ENCODE data around the gene COL21A1.
"Not testable (repeated sequence)": the region's sequence is repeated elsewhere in the genome, so short reads cannot be mapped to it uniquely, and the experiment has no call there.

Gene COL21A1

DNA sequence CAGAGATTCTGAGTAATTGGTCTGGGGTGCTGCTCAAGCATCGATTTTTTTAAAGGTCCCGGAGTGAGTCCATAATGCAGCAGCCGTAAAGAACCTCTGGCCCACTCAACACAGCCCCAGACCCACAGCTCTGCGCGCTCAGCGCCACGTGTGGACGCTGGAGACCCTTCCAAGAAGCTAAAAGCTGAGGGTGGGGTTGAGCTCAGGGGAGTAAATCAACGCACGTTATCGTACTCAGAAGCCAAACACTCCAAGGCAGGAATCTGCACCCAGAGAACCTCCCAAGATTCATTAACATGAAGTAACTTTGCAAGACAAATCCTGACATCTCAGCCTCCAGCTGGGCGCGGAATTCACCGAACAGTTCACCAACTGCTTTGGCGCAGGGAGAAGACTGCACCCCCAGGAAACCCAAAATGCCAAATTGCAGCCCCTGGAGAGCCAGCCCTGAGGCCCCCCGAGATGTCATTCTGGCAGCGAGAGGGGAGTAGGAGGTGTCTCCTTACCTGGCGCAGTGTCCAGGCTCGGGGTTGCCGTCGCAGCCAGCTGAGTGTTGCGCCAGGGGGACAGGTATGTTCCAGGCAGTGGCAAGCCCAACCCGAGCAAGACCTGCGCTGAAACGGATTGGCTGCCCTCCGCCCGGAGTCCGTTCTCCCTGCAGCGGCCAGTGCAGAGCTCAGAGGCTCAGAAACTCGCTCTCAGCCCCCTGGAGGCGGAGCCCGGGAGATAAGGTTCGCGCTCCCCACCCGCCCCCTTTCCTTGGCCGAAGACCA is at the start of gene COL21A1:
TSS of gene COL21A1 (minus strand) at position 700 of the 773 bp plus-strand sequence. CDS start 64,962 bp downstream, outside the sequence.
- DNase-seq = peak in 19 of 51 donors; percentile 1 to 39 (median 11)

DNA sequence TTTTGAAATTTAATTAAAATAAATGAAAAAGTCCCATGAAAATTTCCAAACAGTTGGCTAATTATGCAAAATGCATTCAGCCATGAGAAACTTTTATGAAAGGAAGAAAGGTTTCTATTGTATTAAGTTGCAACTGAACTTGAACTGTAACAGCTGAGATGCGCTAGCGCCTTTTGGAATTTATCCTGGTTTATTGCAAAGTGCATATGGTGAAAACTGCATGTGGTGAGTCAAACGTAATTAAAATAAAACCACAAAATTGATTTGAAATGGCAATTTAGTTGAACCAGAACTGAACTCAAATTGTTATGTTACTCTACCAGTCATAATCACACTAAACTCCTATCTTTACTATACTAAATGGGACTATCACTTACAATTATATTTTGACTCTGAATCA is 46.4 kb upstream of the COL21A1 start:
- no peak for DNase-seq

DNA sequence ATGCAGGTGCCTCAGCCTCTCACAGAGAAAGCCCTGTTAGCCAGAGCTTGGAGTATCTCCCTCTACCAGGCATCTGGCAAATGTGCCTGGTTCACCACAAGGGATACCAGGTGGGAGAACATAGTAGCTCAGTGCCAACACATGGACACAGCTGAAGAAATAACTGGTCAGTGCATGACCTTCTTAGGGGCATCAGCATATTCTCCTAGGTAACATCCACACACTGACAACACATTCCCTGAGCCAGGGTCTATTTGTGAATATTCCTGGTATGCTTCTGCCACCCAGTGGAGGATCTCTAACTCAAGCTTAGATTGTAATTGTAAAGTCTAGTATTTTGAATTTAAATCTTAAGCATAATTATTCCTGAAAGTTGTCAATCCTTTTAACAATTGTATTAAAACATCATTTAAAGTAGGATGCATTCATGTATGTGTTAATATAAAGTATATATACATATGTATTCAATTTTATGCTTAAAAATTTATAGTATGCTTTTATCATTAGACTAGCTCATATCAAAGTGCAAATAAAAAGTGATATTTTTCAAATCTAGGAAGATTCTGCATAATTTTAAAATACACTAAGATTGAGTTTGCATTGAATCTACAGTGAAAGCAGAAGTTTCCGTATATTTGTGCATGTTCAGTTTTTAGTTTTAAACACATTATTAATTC is 45.3 kb upstream of the COL21A1 start:
- DNase-seq = peak in 13 of 51 donors; percentile 0 to 56 (median 5)

DNA sequence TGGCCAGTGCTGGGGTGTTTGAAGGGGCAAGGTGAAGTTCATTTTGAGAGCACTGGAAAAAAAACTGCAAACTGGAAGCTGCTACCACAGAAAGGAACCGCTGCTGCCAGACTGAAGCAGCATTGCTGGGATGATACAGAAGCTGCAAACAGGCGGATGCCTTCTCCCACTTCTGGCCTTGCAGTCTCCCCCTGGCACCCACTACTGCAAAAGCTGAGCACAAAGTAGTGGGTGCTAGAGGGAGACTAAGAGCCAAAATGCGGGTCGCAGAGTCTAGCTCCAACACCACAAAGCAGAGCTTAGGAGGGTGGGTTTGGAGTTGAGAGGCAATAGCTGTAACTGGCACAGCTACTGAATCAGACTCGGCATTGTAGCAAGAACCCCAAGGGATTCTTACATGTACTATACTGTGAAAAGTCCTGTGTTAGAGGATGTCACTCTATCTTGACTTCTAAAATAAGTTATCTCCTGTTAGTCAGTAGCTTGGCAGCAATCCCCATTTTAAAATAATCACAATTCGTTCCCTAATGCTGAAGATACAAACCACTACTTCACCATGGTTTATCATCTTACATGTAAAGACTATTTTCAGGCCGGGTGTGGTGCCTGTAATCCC is 44.0 kb upstream of the COL21A1 start:
- no peak for DNase-seq

DNA sequence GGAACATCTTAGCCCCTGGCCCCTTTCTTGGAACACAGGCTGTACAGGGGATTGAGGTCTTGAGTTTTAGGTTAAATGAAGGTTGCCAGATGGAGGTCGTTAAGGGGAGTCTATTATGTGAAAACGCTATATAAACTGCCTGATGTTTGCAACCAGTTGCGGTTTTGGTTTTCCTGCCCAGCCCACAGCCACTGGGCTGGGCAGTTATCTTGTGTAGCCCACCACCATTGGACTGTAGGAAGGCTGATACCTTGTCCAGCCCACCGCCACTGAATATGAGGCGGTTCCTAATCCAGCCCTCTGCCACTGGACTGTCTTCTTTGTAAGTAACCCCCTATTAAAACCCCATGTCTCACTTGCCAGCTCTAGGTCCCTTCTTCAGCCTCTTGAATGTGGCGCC is 42.3 kb upstream of the COL21A1 start:
- no peak for DNase-seq

DNA sequence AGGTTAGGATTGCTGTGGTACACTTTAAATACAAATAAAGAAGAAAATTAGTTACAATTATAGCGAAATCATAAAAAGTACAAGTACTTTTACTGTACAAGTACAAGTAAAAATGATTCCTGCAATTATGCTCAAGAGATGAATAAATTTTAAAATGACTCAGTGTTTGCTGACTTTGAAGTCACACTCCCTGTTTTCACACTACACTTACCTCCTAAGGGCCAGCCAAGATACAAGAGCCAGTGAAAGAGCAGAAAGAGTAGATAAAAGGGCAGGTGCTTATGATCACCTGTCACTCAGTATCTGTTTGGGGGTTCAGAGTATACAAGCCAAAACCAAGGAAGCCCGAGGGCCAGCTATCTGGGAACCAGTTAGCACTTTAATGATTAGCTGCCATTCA is 41.0 kb upstream of the COL21A1 start:
- no peak for DNase-seq

DNA sequence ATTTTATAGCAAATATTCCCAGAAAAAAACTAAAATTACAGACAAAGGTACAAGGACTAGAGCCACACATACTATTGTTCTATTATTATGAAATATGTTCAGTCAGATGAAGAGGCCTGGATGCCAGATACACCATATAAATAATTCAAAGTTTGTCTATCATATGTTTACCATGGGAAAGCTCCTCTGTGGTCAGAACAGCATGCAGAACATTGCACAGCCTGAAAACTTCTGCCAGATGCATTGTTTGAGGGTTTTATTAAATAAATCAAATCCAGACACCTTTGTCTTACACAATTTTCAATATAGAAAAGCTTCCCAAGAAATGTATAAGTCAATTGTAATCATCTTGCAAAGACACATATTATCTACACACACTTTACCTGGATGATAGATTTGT is 35.0 kb upstream of the COL21A1 start:
- no peak for DNase-seq

DNA sequence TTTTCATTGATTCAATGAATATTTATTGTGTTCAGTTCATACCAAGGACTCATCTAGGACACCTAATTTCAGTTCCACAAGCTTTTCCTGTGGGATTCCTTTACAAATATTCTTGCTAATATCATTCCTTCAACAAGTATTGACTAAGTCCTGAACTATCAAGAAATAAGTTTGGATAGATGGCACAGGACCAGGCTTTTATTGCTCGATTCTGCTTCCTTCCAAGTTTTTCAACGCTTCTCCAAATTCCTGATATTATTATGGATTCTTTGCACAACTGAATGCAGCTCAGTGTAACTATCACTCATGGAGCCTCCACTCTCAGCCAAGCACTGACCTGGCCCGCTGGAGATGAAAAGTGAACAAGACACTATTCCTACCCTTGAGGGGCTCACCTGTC is 32.7 kb upstream of the COL21A1 start:
- DNase-seq = no peak

DNA sequence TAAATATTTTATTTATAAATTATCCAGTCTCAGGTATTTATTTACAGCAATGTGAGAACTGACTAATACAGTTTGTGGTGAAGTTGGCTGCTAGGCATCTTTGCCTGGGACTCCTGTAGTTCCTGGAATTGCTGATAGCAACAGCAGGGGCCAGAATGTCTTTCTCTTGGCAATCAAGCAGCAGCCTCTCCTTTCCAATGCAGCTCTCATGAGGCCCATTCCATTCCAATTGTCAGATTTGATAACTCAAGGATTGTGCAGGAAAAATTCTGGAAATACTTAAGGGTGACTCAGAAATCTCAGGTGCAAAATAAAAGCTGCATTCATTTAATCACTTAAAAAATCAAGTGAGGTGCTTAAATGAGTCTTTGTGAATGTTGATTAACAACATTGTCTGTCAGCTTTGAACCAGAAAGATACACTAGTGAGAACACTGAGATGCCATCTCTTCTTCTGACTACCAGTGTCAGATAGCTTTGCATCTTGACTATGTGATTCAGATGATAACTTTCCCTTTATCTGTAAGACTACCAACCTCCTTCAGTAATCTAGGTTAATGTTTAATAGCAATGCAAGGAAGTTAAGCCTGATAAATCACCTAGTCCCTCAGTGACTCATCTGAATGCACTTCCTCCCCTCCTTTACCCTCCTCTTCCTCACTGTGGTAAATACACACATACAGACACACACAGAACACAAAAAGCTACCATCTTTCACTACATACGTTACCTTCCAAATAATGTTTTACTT is 32.1 kb upstream of the COL21A1 start:
- no peak for DNase-seq

DNA sequence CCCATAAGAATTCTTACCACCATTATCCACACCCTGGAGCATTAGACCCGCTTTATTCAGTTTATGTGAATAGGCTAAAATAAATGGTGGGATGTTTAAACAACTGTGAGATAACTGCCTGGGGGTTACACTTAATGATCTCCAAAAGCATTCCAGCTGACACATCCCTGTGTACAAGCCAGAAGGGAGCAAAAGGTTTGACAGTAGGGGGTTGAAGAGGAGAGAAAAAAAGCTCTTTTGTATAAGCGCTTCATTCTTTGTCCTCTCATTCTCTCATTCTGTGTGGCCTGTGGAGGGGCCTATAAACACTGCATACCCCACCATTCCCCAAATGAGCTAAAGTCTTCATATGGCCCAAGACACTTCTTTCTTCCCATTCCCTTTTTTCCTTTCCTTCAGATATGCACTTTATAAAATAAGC is 30.8 kb upstream of the COL21A1 start:
- DNase-seq = no peak

DNA sequence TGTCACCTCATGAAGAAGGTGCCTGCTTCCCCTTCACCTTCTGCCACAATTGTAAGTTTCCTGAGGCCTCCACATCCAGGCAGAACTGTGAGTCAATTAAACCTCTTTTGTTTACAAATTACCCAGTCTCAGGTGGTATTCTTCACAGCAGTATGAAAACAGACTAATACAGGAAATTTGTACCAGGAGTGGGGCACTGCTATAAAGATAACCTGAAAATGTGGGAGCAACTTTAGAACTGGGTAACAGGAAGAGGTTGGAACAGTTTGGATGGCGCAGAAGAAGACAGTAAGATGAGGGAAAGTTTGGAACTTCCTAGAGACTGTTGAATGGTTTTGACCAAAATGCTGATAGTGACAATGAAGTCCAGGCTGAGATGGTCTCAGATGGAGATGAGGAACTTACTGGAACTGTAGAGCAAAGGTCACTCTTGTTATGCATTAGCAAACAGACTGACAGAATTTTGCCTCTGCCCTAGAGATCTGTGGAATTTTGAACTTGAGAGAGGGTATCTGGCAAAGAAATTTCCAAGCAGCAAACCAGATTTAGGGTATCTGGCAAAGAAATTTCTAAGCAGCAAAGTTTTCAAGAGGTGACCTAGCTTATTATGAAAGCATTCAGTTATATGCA is 23.5 kb upstream of the COL21A1 start:
- no peak for DNase-seq

DNA sequence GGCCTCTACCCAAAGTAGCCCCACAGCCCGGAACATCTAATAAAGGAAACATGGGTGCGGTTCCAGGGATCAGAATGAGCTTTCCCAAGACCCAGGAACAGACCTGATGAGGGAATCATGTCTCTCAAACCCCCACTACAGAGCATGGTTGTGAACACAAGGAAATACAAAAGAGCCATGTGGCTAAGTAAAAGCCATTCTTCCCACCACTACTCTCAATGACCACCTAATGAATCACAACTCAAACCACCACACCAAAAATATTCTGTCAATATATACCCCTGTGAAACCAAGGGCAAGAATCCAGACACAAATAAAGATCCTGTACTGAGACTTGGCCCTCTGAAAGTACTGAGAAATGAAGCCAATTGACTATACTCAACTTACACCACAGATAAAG is 20.9 kb upstream of the COL21A1 start:
- DNase-seq = no peak

DNA sequence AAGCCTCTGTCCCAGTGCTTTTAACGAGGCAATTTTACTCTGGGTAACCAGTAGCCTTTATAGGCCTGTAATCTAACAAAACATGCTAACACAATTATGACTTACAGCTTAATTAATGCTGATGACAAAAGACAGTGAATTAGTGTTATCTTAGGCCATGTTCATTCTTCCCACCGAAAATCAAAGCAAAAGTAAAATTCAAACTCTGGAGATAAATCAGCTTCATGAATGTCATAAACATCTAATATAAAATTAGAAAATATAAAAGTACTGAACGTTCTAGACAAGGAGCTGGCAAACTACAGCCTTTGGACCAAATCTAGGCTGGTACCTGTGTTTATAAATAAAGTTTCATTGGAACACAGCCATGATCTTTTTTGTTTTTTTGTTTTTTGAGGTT is 18.6 kb upstream of the COL21A1 start:
- no peak for DNase-seq

DNA sequence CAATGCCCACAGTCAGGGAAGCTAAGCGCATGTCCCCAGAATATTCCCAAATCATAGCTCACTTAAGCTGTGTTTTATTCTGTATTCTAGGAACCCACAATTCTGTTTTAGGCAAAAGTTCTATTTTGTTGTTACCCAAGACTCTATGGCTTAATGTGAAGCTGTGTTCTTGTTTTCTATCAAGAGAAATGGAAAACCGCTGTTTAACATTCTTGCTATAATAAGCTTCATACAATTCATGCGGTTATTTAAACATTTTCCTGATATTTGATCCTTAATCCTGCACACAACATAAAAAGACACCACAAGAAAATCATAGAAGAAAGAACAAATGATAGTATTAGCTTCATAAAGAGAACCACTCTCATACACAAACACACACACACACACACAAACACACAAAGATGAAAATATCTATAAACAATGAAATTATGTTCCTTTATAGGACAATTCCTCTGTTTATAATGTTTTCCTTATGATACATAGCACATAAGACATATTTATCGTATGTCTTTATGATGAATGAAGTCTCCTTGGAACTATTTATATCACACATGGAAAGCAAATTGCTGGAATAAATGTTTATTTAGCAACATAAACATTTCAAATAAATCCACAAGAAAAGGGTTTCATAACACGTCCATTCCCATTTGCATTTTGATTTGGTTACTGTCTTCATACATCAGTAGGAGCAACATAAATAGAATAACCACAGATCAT is 16.4 kb upstream of the COL21A1 start:
- no peak for DNase-seq

DNA sequence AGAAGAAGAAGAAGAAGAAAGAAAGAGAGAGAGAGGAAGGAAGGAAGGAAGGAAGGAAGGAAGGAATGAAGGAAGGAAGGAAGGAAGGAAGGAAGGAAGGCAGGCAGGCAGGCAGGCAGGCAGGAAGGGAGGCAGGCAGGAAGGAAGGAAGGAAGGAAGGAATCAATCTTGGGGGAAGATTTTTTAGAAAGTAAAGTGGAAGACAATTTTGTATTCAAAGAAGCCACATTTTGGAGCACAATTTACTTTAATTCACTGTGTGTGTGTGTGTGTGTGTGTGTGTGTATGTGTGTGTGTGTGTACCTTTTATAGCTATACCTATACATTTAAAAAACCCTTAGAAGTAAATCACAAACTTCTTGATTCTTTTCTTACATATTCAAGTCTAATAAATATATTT is 13.2 kb upstream of the COL21A1 start:
- not testable (repeated sequence) for DNase-seq

DNA sequence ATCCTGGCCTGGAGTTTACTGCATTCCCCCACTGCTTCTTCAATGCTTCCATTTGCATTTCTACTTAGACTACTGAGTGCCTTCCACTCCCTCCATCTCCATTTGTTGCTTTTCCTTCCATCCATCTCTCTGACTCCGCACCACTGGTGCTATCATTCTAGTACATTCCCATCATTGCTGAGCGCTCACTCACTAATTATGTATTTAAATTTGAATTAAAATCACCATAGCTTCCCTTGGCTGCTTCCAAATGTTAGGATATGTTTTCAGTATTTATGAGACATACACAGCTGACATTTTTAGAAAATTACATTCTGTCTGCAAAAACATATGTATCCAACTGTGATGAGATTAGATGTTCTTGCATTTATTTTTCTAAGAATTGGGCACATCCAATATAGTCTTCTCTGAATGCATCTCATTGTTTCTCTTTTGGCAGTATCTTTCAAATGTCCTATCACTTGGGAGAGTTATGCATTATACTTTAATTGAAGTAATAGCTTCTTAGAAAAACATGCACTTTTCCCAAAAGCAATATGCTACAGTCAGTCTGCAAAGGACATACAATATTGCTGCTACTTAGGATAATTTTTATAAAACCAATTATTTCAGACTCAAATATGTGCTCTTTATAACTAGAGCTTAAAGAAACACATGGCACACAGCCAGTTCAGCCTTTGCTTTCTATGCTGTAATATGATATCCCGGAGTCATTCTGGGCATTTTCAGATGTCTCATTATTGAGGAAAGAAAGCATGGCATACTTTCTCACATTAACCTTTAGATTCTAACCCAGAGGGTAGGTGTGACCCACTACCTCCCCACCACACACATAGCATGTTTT is 12.1 kb upstream of the COL21A1 start:
- DNase-seq = no peak

DNA sequence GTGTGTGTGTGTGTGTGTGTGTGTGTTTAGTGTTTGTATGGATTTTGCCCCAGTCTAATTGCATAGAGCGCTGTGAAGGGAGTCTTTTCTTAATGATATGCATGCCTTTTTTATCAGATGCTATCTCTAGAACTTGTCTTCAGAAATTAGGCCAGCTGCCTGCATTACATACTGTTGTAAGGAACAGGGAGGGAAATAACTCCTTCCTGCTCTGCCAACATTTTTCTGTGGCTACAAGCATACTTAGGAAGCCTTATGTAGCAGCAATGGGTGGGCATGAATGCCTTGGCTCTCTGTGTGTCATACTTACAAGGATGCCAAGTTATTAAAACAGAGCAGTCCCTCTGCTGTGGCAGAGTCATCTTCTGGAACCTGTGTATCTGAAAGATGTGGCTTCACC is 8.0 kb upstream of the COL21A1 start:
- no peak for DNase-seq

DNA sequence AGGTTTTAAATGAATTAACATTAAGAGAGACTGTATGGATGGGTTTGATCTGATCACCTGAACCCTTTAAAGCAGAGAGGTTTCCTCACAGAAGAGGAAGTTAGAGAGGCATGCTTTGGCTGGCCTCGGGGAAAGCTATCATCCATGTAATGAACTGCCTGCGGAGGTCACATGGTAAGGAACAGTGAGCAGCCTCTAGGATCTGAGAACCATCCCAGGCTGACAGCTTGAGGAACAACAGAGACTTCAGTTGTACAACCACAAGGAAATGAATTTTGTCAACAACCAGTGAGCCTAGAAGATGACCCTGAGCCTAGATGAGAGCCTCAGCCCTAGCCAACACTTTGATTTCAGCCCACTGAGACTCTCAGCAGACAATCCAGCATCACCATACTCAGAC is 2.9 kb upstream of the COL21A1 start:
- no peak for DNase-seq

DNA sequence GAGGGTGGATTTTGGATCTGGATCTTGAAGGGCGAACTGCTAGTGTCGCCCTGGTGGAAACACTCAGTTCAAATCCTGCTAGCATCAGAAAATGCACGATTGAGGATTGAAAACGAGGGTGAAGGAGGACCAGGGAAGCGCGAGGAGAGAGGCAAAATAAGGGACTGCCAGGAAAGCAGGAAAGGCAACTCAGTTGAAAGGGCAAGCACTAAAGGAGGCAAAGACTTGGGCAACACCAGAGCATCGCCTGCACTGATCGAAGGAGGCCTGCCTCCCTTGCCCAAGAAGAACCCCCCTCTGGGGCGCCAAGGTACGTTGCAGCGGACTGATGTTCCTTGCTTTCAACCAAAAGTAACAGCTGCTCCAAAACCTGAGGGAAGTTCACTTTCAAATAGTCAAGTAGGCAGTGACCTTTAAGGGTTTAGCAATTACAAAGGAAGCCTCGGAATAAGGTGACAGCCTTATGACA is 308 bp upstream of the COL21A1 start:
- DNase-seq = peak in 1 of 51 donors; percentile 1

DNA sequence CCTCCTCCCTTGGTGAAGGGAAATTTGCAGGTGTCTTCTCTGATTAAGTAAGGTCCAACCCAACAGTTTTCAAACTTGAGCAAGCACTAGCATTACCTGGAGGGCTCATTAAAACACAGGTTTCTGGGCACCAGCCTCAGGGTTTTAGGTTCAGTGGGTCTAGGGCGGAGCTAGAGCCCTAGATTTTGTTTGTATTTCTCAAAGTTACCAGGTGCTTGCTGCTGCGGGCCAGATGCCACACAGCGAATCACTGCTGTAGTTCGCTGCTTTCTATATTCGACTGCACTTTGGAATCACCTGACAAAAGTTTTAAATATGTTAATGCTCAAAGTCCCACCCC is 869 bp downstream of the COL21A1 start:
- DNase-seq = no peak

Measured in hypothalamus (tissue), 51 donors.